IPS-20b (cell line): ENCODE data around the gene INSYN1.

ENCODE experiments used
- H3K27ac ChIP-seq: one replicate; pipeline ENCODE4 v1.5.1; 2013; ENCODE audit warnings: low read length
- H3K27me3 ChIP-seq: 2 replicates; pipeline ENCODE4 v1.6.1; 2013; ENCODE audit warnings: mild to moderate bottlenecking, low read length, inconsistent platforms; ENCODE audit not compliant: insufficient read depth
- H3K36me3 ChIP-seq: 2 replicates; pipeline ENCODE4 v1.6.1; 2013; ENCODE audit warnings: low read depth, mild to moderate bottlenecking, inconsistent platforms, low read length, moderate library complexity; ENCODE audit not compliant: insufficient read depth
- H3K4me1 ChIP-seq: 2 replicates; pipeline ENCODE4 v1.6.1; 2013; ENCODE audit warnings: mild to moderate bottlenecking, control low read depth, inconsistent platforms, low read length, moderate library complexity; ENCODE audit not compliant: insufficient read depth
- H3K4me3 ChIP-seq: 2 replicates; pipeline ENCODE4 v1.5.1; 2013; ENCODE audit warnings: mild to moderate bottlenecking, low read length, inconsistent platforms
- H3K9ac ChIP-seq: 2 replicates; pipeline ENCODE4 v1.6.1; 2013; ENCODE audit warnings: low read depth, mild to moderate bottlenecking, inconsistent platforms, low read length, moderate library complexity
- H3K9me3 ChIP-seq: 2 replicates; pipeline ENCODE4 v1.6.1; 2013; ENCODE audit warnings: mild to moderate bottlenecking, low read depth, low read length, inconsistent platforms; ENCODE audit not compliant: insufficient read depth

INSYN1 gene

GRCh38 chr15:73722425-73722824 is 30.7 kb downstream of the INSYN1 start:
- H3K4me3 ChIP-seq, result no peak overlapping the region

GRCh38 chr15:73718694-73719093 is 34.5 kb downstream of the INSYN1 start:
- H3K27me3 ChIP-seq, result no peaks in the 10 kb centered on the region
- H3K4me3 ChIP-seq, result no peak overlapping the region
- no peaks in the 10 kb centered on the region for H3K9me3 ChIP-seq

More at GRCh38 chr15:73722425-73722824, 30.7 kb downstream of the INSYN1 start:
- H3K36me3 ChIP-seq, result no peaks in the 10 kb centered on the region
- H3K4me1 ChIP-seq, result no peaks in the 10 kb centered on the region
- H3K27ac ChIP-seq, result no peak overlapping the region
- no peak overlapping the region for H3K9ac ChIP-seq
- H3K27me3 ChIP-seq, result no peaks in the 10 kb centered on the region
- H3K9me3 ChIP-seq, result no peaks in the 10 kb centered on the region

GRCh38 chr15:73717802-73718201 is 35.3 kb downstream of the INSYN1 start:
- no peaks in the 10 kb centered on the region for H3K27me3 ChIP-seq
- no peak overlapping the region for H3K9ac ChIP-seq
- H3K4me3 ChIP-seq, result no peak overlapping the region

More at GRCh38 chr15:73718694-73719093, 34.5 kb downstream of the INSYN1 start:
- peaks cover 10% of the 10 kb centered on the region; the same call in 1 of the 2 replicates for H3K36me3 ChIP-seq
- H3K9ac ChIP-seq, result no peak overlapping the region
- no peak overlapping the region for H3K27ac ChIP-seq
- no peaks in the 10 kb centered on the region for H3K4me1 ChIP-seq

GRCh38 chr15:73717206-73717605 is 35.9 kb downstream of the INSYN1 start:
- H3K9me3 ChIP-seq, result no peaks in the 10 kb centered on the region
- H3K36me3 ChIP-seq, result peaks cover 23% of the 10 kb centered on the region
- no peak overlapping the region for H3K9ac ChIP-seq
- no peaks in the 10 kb centered on the region for H3K4me1 ChIP-seq
- no peak overlapping the region for H3K27ac ChIP-seq
- H3K4me3 ChIP-seq, result no peak overlapping the region
- no peaks in the 10 kb centered on the region for H3K27me3 ChIP-seq

More at GRCh38 chr15:73717802-73718201, 35.3 kb downstream of the INSYN1 start:
- Histone ChIP-seq H3K9me3 (no peaks in the 10 kb centered on the region), H3K27ac (no peak overlapping the region), H3K4me1 (no peaks in the 10 kb centered on the region), H3K36me3 (peaks cover 18% of the 10 kb centered on the region)

GRCh38 chr15:73716417-73716816 is 36.7 kb downstream of the INSYN1 start:
- H3K27ac ChIP-seq, result no peak overlapping the region
- no peaks in the 10 kb centered on the region for H3K27me3 ChIP-seq
- peaks cover 26% of the 10 kb centered on the region for H3K36me3 ChIP-seq

GRCh38 chr15:73715417-73715816 is 37.7 kb downstream of the INSYN1 start:
- Histone ChIP-seq H3K9ac (no peak overlapping the region), H3K4me3 (no peak overlapping the region), H3K27me3 (no peaks in the 10 kb centered on the region), H3K9me3 (no peaks in the 10 kb centered on the region), H3K4me1 (no peaks in the 10 kb centered on the region), H3K36me3 (peaks cover 36% of the 10 kb centered on the region), H3K27ac (no peak overlapping the region)

More at GRCh38 chr15:73716417-73716816, 36.7 kb downstream of the INSYN1 start:
- Histone ChIP-seq H3K9ac (no peak overlapping the region), H3K9me3 (no peaks in the 10 kb centered on the region), H3K4me1 (no peaks in the 10 kb centered on the region), H3K4me3 (no peak overlapping the region)

GRCh38 chr15:73714695-73715301 is 38.4 kb downstream of the INSYN1 start:
- no peak overlapping the region for H3K4me3 ChIP-seq
- H3K9me3 ChIP-seq, result no peaks in the 10 kb centered on the region
- H3K27me3 ChIP-seq, result no peaks in the 10 kb centered on the region

GRCh38 chr15:73712107-73712506 is 41.0 kb downstream of the INSYN1 start:
- Histone ChIP-seq H3K27me3 (no peaks in the 10 kb centered on the region), H3K9ac (no peak overlapping the region), H3K9me3 (no peaks in the 10 kb centered on the region), H3K27ac (no peak overlapping the region), H3K4me3 (no peak overlapping the region), H3K4me1 (no peaks in the 10 kb centered on the region), H3K36me3 (peaks cover 69% of the 10 kb centered on the region)

More at GRCh38 chr15:73714695-73715301, 38.4 kb downstream of the INSYN1 start:
- Histone ChIP-seq H3K36me3 (peaks cover 42% of the 10 kb centered on the region), H3K9ac (no peak overlapping the region), H3K4me1 (no peaks in the 10 kb centered on the region), H3K27ac (no peak overlapping the region)

GRCh38 chr15:73711526-73711925 is 41.6 kb downstream of the INSYN1 start:
- H3K9ac ChIP-seq, result no peak overlapping the region

GRCh38 chr15:73710321-73710720 is 42.8 kb downstream of the INSYN1 start:
- Histone ChIP-seq H3K4me3 (no peak overlapping the region), H3K4me1 (no peaks in the 10 kb centered on the region), H3K9me3 (no peaks in the 10 kb centered on the region), H3K36me3 (peaks cover 83% of the 10 kb centered on the region), H3K27ac (no peak overlapping the region), H3K9ac (no peak overlapping the region), H3K27me3 (no peaks in the 10 kb centered on the region)

More at GRCh38 chr15:73711526-73711925, 41.6 kb downstream of the INSYN1 start:
- no peaks in the 10 kb centered on the region for H3K9me3 ChIP-seq
- H3K36me3 ChIP-seq, result peaks cover 75% of the 10 kb centered on the region
- no peaks in the 10 kb centered on the region for H3K4me1 ChIP-seq
- no peaks in the 10 kb centered on the region for H3K27me3 ChIP-seq
- H3K4me3 ChIP-seq, result no peak overlapping the region
- H3K27ac ChIP-seq, result no peak overlapping the region

GRCh38 chr15:73709686-73710085 is 43.5 kb downstream of the INSYN1 start:
- Histone ChIP-seq H3K27me3 (no peaks in the 10 kb centered on the region), H3K36me3 (peaks cover 87% of the 10 kb centered on the region), H3K4me3 (no peak overlapping the region), H3K9ac (no peak overlapping the region), H3K9me3 (no peaks in the 10 kb centered on the region), H3K4me1 (no peaks in the 10 kb centered on the region), H3K27ac (no peak overlapping the region)

GRCh38 chr15:73709241-73709640 is 43.9 kb downstream of the INSYN1 start:
- Histone ChIP-seq H3K4me1 (no peaks in the 10 kb centered on the region), H3K27ac (no peak overlapping the region), H3K4me3 (no peak overlapping the region), H3K36me3 (peaks cover 88% of the 10 kb centered on the region), H3K9ac (no peak overlapping the region), H3K27me3 (no peaks in the 10 kb centered on the region), H3K9me3 (no peaks in the 10 kb centered on the region)
